SK-N-SH (cell line): ENCODE measurements around the gene SPATA16. TPM values are rescaled to one million over a fixed set of nuclear protein-coding genes. Genes with fewer than 3 reads are reported as not detected.

Experiments used
- CTCF ChIA-PET: fragments of 300-600, 350-600 bp; formaldehyde crosslinking; extraction: SDS; loops from one replicate; lab custom pipeline; 2021; lab: Yijun Ruan, JAX
- POLR2A ChIA-PET: fragments of 350-600 bp; sonication (Branson Sonifier 250); formaldehyde crosslinking; extraction: SDS; loops from one replicate; lab custom pipeline; 2020; ENCODE audit warnings: antibody characterized with exemption, inconsistent platforms; lab: Yijun Ruan, JAX
- DNase-seq: peaks from one replicate; pipeline ENCODE4 v3.0.0; 2012
- H2AFZ ChIP-seq: fragments of 200-600 bp; sonication (generic); 2 replicates; pipeline ENCODE4 v1.8.1; 2016; ENCODE audit warnings: antibody characterized with exemption, mild to moderate bottlenecking, low read depth
- H3F3A ChIP-seq: fragments of 200-600 bp; sonication (generic); replicated peaks from 2 replicates; pipeline ENCODE3; 2016; ENCODE audit warnings: antibody characterized with exemption, mild to moderate bottlenecking; ENCODE audit not compliant: insufficient read depth
- H3K27ac ChIP-seq, 2 experiments: fragments of 200-500 bp in 1 of 2; fragments of 200-600 bp in 1 of 2; sonication (Bioruptor generic) in 1 of 2; sonication (generic), shearing (Covaris generic) in 1 of 2; 2 replicates each; pipeline versions ENCODE4 v1.5.1 to v1.6.1; 2014 to 2016; ENCODE audit warnings: low read depth in 2 of 2, inconsistent platforms in 1 of 2, low read length in 1 of 2, mild to moderate bottlenecking in 1 of 2, mixed read lengths in 1 of 2
- H3K27me3 ChIP-seq: fragments of 200-600 bp; sonication (generic), shearing (Covaris generic); 2 replicates; pipeline ENCODE4 v1.6.1; 2016; ENCODE audit warnings: mixed run types; ENCODE audit not compliant: insufficient read depth
- H3K36me3 ChIP-seq, 2 experiments: fragments of 200-500 bp in 1 of 2; fragments of 200-600 bp in 1 of 2; sonication (Bioruptor generic) in 1 of 2; sonication (generic) in 1 of 2; replicated peaks in 1 of 2; 2 replicates each; pipeline versions ENCODE3 to v1.5.1; 2014 to 2016; ENCODE audit warnings: low read length in 1 of 2, mild to moderate bottlenecking in 1 of 2; ENCODE audit not compliant: insufficient read depth in 2 of 2, control insufficient read depth in 1 of 2
- H3K4me1 ChIP-seq, 2 experiments: fragments of 200-500 bp in 1 of 2; fragments of 200-600 bp in 1 of 2; sonication (Bioruptor generic) in 1 of 2; sonication (generic), shearing (Covaris generic) in 1 of 2; 2 replicates each; pipeline versions ENCODE4 v1.5.1 to v1.6.1; 2014 to 2016; ENCODE audit warnings: low read depth in 1 of 2, low read length in 1 of 2, mixed run types in 1 of 2; ENCODE audit not compliant: insufficient read depth in 2 of 2, control insufficient read depth in 1 of 2
- H3K4me2 ChIP-seq: fragments of 200-600 bp; sonication (generic), shearing (Covaris generic); 2 replicates; pipeline ENCODE4 v1.6.1; 2017; ENCODE audit warnings: mixed run types
- H3K4me3 ChIP-seq, 2 experiments: fragments of 200-500 bp in 1 of 2; fragments of 200-600 bp in 1 of 2; sonication (Bioruptor generic) in 1 of 2; sonication (generic), shearing (Covaris generic) in 1 of 2; 2 replicates each; pipeline versions ENCODE4 v1.5.1 to v1.8.1; 2014 to 2016; ENCODE audit warnings: low read depth in 2 of 2, inconsistent platforms in 1 of 2, low read length in 1 of 2, mild to moderate bottlenecking in 1 of 2, mixed read lengths in 1 of 2, moderate library complexity in 1 of 2
- H3K79me2 ChIP-seq: fragments of 200-600 bp; sonication (generic); 2 replicates; pipeline ENCODE4 v1.8.1; 2017; ENCODE audit warnings: mild to moderate bottlenecking; ENCODE audit not compliant: insufficient read depth
- H3K9ac ChIP-seq: fragments of 200-600 bp; sonication (generic); 2 replicates; pipeline ENCODE4 v1.6.1; 2017; ENCODE audit warnings: mixed run types
- H3K9me2 ChIP-seq: fragments of 200-600 bp; sonication (generic); 2 replicates; pipeline ENCODE4 v1.6.1; 2017; ENCODE audit warnings: mixed run types
- H3K9me3 ChIP-seq: fragments of 200-600 bp; sonication (generic); 2 replicates; pipeline ENCODE4 v1.6.1; 2017; ENCODE audit warnings: mixed run types, mild to moderate bottlenecking, moderate library complexity
- H4K20me1 ChIP-seq: fragments of 200-600 bp; sonication (generic); 2 replicates; pipeline ENCODE4 v1.6.1; 2017; ENCODE audit warnings: mild to moderate bottlenecking, mixed run types; ENCODE audit not compliant: insufficient read depth
- EZH2phosphoT487 ChIP-seq: fragments of 200-600 bp; sonication (generic); IDR thresholded peaks from 2 replicates; pipeline ENCODE4 v1.6.1; 2017; ENCODE audit warnings: low read depth, mixed run types, mild to moderate bottlenecking, antibody characterized with exemption, moderate library complexity, borderline replicate concordance
- FOXJ3 ChIP-seq: sonication (generic); formaldehyde crosslinking; IDR thresholded peaks from 2 replicates; pipeline ENCODE4 v1.5.1; 2020; ENCODE audit warnings: mild to moderate bottlenecking, missing genetic modification reagents
- GATA2 ChIP-seq: sonication (generic); formaldehyde crosslinking; IDR thresholded peaks from 2 replicates; pipeline ENCODE4 v1.5.0; 2020; ENCODE audit warnings: mild to moderate bottlenecking, missing genetic modification reagents
- NFIC ChIP-seq: IDR thresholded peaks from 2 replicates; pipeline ENCODE4 v1.4.0; 2012; ENCODE audit warnings: borderline replicate concordance
- REST ChIP-seq: IDR thresholded peaks from 2 replicates; pipeline ENCODE4 v1.6.1; 2012; ENCODE audit warnings: mild to moderate bottlenecking, low read depth, low read length, moderate library complexity
- TAF1 ChIP-seq: IDR thresholded peaks from 2 replicates; pipeline ENCODE4 v1.6.1; 2012; ENCODE audit warnings: low read depth, mild to moderate bottlenecking, low read length, moderate library complexity, borderline replicate concordance
- TEAD4 ChIP-seq: IDR thresholded peaks from 2 replicates; pipeline ENCODE4 v1.4.0; 2012; ENCODE audit warnings: mild to moderate bottlenecking, borderline replicate concordance; ENCODE audit not compliant: insufficient read depth
- WGBS: methylation state at CpG from one replicate; pipeline ENCODE4 v1.1.6; 2017; ENCODE audit warnings: low lambda C conversion rate; 5-methylcytosine and 5-hydroxymethylcytosine counted together
- polyA plus RNA-seq, 3 experiments: library from polyadenylated mRNA; depleted of rRNA; stranded (reverse); fragments of >200 nt; gene quantifications; 2 replicates each; pipeline ENCODE4 v1.2.3, GENCODE V29; 2012
- TF ChIP-seq, protein P1 (sequence below): fragments of 200-600 bp; sonication (generic); IDR thresholded peaks from 2 replicates; pipeline ENCODE4 v1.6.1; 2017; ENCODE audit warnings: antibody characterized with exemption, mild to moderate bottlenecking, moderate library complexity
- TF ChIP-seq, protein P2 (sequence below): IDR thresholded peaks from 2 replicates; pipeline ENCODE4 v1.4.0; 2012; ENCODE audit warnings: low read depth

The SPATA16 gene
- polyA plus RNA-seq, 1 of the 3 experiments (the other 2 are of a cell fraction), result not detected

DNA sequence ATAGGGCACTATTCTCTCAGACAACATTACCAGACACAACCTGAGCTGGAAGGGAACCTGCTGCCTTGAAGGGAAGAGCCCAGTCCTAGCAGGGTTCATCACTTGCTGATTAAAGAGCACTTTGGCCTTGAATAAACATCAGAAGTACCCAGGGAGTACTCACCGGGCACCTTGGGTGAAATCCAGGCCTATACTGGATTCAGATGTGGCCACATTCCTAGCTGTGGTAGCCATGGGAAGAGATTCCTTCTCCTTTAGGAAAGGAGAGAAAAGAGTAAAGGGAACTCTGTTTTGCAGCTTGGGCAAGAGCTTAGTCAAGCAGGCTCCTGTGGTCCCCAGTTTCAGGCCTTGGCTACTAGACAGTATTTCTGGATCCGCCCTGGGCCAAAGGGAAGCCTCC, 195.0 kb downstream of the SPATA16 start:
- Histone ChIP-seq H3K27ac (no peak overlapping the region), H2AFZ (no peak overlapping the region), H3K4me1 (no peaks in the 10 kb centered on the region), H3K9ac (no peak overlapping the region), H3K4me2 (no peak overlapping the region), H3K79me2 (no peaks in the 10 kb centered on the region), H3K9me2 (no peaks in the 10 kb centered on the region), H3F3A (no peaks in the 10 kb centered on the region), H3K27me3 (no peaks in the 10 kb centered on the region), H3K36me3 (no peaks in the 10 kb centered on the region), H3K9me3 (no peaks in the 10 kb centered on the region), H4K20me1 (no peaks in the 10 kb centered on the region), H3K4me3 (no peak overlapping the region)
- DNase-seq, result no peak
- no peak for TF ChIP-seq NFIC
- no peak for TF ChIP-seq REST
- ChIA-PET CTCF (interaction anchor here (1.3 kb wide), 2 partner anchors 12 to 29 kb away, joined by 3 read pairs; no protein-coding TSS in a partner anchor), POLR2A (no interaction called here)
- WGBS, result 67% methylated on average over 2 of the region's 2 CpGs

GRCh38 chr3:172939651-172940293, 201.3 kb downstream of the SPATA16 start:
- Histone ChIP-seq H4K20me1 (no peaks in the 10 kb centered on the region), H2AFZ (no peak overlapping the region), H3K79me2 (no peaks in the 10 kb centered on the region), H3K27me3 (no peaks in the 10 kb centered on the region), H3K4me2 (no peak overlapping the region), H3K9ac (no peak overlapping the region), H3K27ac (no peak overlapping the region), H3K36me3 (no peaks in the 10 kb centered on the region), H3K9me2 (no peaks in the 10 kb centered on the region), H3K4me1 (no peaks in the 10 kb centered on the region), H3F3A (no peaks in the 10 kb centered on the region), H3K9me3 (no peaks in the 10 kb centered on the region), H3K4me3 (no peak overlapping the region)
- CTCF ChIA-PET, result interaction anchor here (1.0 kb wide), 1 partner anchor 8 kb away, joined by 3 read pairs; no protein-coding TSS in a partner anchor
- DNase-seq, result no peak
- POLR2A ChIA-PET, result no interaction called here
- WGBS, result 29% methylated on average over 2 of the region's 2 CpGs
- TF ChIP-seq FOXJ3 (CRISPR knock-in tag) (no peak), EZH2phosphoT487 (no peak), TAF1 (no peak), REST (no peak), TEAD4 (no peak), GATA2 (CRISPR knock-in tag) (no peak), NFIC (no peak)
- TF ChIP-seq, protein P1, sequence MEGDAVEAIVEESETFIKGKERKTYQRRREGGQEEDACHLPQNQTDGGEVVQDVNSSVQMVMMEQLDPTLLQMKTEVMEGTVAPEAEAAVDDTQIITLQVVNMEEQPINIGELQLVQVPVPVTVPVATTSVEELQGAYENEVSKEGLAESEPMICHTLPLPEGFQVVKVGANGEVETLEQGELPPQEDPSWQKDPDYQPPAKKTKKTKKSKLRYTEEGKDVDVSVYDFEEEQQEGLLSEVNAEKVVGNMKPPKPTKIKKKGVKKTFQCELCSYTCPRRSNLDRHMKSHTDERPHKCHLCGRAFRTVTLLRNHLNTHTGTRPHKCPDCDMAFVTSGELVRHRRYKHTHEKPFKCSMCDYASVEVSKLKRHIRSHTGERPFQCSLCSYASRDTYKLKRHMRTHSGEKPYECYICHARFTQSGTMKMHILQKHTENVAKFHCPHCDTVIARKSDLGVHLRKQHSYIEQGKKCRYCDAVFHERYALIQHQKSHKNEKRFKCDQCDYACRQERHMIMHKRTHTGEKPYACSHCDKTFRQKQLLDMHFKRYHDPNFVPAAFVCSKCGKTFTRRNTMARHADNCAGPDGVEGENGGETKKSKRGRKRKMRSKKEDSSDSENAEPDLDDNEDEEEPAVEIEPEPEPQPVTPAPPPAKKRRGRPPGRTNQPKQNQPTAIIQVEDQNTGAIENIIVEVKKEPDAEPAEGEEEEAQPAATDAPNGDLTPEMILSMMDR, result no peak
- TF ChIP-seq, protein P2, sequence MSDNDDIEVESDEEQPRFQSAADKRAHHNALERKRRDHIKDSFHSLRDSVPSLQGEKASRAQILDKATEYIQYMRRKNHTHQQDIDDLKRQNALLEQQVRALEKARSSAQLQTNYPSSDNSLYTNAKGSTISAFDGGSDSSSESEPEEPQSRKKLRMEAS, result no peak
